B cell (primary cell): ENCODE measurements around the gene RNF4.

Experiments
- CTCF ChIP-seq: fragments of 200-600 bp; IDR thresholded peaks from one replicate; pipeline ENCODE4 v1.8.0; 2022; ENCODE audit warnings: antibody characterized with exemption, mild to moderate bottlenecking
- EZH2 ChIP-seq: IDR thresholded peaks from 2 replicates; pipeline ENCODE4 v1.6.1; 2012; ENCODE audit warnings: borderline replicate concordance, low read depth, mild to moderate bottlenecking, moderate library complexity, low read length; ENCODE audit not compliant: insufficient read depth, poor library complexity, severe bottlenecking

GRCh38 chr4:2424581-2424980 lies 44.3 kb upstream of the RNF4 start:
- TF ChIP-seq CTCF, result no peak
- no peak for TF ChIP-seq EZH2
